Measurements from ENCODE around the gene TMEM239.

Gene TMEM239

GRCh38 chr20:2849529-2849928 is 33.4 kb downstream of the TMEM239 start:
- DNase-seq (ENCODE audit: low read depth), result no peak

- no peak for DNase-seq (ENCODE audit: low read depth)
These were observed 34.9 kb downstream of the TMEM239 start for GRCh38 chr20:2851086-2851485.

GRCh38 chr20:2858591-2858990 is 42.4 kb downstream of the TMEM239 start:
- no peak for DNase-seq (ENCODE audit: low read depth)

- no peak for DNase-seq (ENCODE audit: low read depth)
These were observed 43.4 kb downstream of the TMEM239 start for GRCh38 chr20:2859330-2860121.

DNA sequence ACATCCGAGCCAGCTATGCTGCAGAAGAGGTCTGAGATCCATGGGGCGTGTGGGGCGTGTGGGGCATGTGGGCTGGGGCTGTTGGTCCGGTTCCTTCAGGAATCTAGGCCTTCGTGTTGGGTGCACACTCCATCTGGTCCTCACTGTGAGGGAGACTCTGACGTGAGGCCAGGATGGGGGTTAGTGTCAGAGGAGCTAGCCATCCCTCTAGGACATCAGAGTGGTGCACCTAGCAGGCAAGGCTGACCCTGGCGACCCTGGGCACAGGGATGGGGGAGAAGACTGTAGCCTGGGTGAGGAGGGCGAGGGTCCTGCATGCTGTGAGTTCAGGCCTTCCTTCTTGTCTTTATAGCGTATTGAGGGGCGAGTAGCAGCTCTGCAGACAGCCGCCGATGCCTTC is 48.5 kb downstream of the TMEM239 start:
- no peak for DNase-seq (ENCODE audit: low read depth)

GRCh38 chr20:2865101-2865500 is 48.9 kb downstream of the TMEM239 start:
- DNase-seq (ENCODE audit: low read depth), result no peak

GRCh38 chr20:2865630-2866029 is 49.5 kb downstream of the TMEM239 start:
- no peak for DNase-seq (ENCODE audit: low read depth)

DNA sequence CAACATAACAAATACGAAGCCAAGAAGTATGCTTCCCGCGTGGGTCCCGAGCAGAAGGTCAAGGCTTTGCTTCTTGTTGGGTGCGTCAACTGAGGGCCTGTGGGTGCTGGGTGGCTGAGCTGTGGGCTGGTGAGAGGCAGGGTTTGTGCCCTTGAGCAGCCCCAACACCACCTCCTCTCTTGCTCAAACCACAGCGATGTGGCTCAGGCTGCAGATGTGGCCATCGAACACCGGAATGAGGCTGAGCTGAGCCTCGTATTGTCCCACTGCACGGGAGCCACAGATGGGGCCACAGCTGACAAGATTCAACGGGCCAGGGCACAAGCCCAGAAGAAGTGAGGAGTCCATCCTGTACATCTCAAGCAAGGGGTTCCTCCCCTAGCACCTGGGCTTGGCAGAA is 50.1 kb downstream of the TMEM239 start:
- no peak for DNase-seq (ENCODE audit: low read depth)

DNA sequence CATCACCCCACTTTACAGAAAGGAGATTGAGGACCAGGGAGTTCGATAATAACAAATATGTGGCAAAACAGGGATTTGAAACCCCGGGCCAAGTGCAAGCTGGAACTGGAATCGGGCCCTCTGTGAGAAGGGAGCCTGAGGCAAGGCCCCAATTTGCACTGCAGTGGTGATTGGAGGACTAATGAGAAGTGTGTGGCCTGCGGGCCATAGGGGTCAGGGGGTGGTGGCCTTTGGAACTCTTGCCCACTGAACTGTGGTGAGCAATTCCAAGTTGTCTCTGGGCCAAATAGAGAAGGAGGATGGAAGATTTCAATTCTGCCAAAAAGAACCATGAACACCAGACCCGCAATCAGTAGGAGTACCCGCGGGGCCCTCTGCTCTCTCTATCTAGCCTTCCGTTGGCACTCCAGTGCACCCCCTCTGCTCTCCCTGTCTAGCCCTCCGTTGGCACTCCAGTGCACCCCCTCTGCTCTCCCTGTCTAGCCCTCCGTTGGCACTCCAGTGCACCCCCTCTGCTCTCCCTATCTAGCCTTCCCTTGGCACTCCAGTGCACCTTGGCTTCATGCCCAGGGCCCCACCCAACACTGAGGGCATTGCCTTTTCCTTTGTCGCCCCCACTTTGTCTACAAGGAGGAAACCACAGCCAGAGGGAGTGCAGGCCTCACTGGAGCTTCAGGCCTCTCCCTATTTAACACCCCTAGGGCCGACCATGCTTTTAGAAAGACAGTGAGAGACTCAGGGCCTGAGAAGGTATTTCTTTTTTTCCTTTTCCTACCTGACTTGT is 51.1 kb downstream of the TMEM239 start:
- DNase-seq (ENCODE audit: low read depth), result no peak
